AG20443 (cell line): Measurements from ENCODE around the gene MEGF6.

Source experiments
- DNase-seq: peaks from one replicate; pipeline ENCODE4 v3.0.0; 2012; ENCODE audit warnings: low spot score, mixed read lengths

The MEGF6 gene

DNA sequence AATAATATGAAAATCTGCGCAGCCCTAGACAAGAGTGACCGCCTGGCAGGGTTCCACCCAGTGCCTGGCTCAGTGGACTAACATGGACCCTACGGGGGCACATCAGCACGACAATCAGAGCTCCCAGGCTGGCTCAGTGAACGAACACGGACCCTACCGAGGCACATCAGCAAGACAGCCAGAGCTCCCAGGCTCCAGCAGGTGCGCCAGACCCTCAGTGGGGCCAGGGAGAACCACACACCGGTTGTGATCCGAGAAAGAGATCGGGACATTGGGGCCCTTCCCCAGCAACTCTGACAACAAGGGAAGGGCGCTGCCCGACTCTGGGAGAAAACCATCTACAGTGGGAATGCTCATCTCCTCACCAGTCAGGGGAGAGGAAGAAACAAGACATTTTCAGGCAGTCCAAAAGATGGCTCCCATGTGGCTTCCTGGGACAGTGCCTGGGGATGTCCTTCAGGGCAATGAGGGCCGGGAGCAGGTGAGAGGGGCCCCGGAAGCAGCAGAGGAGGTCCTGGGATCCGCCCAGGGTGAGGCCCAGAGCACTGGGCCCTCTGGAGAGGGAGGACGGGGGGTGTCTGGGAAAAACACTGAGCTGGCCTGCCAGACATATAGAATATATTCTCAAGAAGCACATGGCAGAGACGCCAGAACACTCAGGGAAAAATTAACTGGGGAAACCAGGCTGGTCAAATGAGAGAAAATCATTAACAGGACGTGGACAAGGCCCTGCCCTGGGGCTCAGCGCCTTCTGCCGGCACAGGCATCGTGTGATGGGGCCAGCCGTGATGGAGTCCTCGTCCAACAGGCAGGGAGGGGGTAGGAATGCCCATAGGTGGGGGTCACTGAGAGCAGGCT lies 152.0 kb downstream of the MEGF6 start:
- DNase-seq = no peak

DNA sequence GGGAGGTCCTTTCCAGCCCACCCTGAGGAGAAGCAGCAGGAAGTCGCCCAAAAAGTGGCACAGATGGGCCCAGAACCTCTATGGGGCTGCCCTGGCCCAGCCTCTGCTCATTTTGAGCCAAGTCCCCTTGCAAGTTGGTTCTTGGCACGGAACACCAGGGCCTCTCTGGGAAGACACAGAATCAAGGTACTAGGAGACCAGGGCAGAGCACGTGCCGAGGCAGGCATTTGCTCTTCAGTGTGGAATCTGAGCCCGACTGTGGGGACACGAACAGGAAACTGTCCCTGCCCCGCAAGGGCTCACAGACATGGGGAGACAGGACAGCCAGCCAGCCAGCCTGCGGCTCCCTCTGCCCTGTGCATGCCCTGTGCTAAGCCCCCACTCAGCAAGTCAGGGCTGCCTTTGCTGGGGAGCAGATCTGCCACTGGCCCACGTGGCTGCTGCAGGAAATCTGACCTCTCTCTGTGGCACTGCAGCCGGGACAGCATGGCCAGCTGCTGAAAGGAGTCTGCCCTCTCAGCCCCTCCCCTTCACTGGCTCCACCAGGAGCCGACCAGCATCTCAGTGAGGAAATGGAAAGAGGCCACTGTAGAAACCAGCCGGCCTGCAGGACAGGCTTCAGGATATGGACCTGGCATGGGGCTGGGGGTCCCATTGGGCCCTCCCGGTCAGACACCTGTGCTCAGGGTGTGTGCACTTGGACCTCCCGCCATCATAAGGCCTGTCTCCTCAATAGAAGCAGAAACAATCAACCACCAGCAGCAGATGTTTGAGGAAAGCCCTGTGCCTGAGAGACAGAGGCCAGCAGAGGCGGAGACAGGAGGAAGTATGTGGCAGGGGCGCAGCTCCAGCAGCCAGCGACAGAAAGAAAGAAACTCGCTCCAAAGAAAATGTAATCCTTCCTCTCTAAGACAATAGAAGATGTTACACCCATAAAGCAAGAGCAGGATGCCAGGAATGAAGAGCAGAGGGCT lies 153.1 kb downstream of the MEGF6 start:
- DNase-seq = no peak

DNA sequence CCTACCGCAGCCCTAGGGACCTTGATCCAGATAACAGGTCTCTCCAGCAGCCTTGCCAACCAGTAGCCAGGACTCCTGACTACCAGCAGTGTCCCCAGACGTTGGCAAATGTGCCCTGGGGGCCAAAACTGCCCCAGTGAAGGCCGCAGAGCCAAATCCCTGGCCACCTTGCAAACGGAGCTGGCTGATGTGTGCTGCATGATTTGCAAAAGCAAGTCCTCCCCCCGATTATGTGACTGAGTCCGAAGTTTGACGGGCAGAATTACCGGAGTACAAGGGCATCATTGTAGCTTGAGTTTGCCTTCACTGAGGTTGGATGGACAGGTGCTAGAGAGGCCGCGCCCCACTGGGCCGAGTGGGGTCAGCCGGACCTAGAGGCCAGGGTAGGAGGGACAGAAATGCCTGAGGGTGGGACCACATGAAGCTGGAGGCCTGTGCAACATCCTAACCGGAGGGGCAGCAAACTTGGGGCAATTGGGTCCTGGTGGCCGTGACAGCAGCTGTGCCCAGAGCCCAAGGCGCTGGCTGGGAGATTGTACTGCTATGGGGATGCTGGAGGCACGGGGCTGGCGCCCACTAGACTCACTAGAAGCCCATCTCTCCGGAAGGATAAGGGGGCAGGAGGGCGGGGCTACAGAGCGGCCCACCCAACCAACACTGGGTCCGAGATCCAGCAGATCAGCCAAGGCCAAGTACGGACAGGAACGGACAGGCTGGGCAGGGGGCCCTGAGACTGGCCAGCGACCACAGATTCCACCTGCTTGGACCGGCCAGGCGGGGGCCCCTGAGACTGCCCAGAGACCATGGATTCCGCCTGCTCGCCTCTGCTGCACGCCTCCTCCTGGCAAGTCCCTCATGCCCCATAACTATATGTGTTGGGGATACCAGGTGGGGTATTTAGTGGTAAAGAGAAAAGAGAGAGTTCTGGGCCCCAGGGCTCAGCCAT lies 154.1 kb downstream of the MEGF6 start:
- DNase-seq = no peak

DNA sequence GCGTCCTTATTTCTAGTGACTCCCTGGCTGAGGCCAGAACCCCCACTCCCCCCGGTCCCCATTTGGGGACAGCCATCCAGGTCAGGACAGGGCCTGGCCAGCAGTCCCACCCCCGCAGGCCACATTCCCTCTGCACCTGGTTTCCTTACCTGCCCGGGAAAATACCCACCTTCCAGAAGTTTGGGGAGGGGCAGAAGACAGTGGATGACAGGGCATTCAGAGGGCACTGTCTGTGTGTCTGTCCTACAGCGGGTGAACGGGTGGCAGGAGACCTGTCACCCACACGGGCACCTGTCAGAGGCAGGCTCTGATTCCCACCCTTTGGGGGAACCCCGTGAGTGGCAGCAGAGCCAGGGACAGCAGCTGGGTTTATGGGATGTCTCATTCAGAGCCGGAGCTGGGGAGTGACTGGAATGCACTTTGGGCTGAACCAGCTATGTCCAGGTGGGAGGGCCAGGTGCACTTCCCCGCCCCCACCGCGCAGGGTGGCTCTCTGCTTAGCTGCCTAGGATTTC lies 154.8 kb downstream of the MEGF6 start:
- DNase-seq = no peak

DNA sequence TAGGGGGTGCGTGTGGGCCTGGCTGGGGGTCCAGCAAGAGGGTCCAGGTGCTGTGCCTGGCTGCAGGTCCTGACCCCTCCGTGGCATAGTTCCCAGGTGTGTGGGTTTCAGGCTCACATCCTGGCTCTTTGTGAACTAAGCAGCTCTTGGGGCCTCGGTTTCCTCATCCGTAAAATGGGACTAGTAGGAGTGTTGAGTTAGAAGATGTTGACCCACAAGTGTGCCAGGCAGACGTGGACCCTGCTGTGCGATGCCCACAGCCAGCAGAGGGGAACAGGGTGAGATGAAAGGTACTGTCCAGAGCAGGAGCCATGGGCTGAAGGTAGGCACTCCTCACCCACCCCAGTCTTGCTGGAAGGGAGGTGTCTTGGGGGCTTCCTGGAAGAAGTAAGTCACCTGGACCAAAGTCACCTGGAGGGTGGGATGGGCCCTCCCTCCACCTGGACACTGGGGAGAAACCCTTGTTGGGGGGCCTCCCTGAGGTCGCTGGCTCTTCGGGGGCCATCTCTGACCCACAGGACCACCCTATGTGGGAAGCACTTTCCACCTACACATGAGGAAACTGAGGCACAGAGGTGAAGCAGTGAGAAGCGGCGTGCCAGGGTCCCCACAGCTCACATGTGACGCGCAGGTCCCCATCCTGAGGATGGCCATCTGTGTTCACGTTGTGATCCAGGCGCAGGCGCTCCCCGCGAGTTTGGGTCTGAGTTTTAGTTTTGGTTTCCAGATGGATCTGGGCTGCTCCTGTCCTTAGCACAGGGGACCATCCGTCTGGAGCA lies 155.4 kb downstream of the MEGF6 start:
- DNase-seq = no peak

DNA sequence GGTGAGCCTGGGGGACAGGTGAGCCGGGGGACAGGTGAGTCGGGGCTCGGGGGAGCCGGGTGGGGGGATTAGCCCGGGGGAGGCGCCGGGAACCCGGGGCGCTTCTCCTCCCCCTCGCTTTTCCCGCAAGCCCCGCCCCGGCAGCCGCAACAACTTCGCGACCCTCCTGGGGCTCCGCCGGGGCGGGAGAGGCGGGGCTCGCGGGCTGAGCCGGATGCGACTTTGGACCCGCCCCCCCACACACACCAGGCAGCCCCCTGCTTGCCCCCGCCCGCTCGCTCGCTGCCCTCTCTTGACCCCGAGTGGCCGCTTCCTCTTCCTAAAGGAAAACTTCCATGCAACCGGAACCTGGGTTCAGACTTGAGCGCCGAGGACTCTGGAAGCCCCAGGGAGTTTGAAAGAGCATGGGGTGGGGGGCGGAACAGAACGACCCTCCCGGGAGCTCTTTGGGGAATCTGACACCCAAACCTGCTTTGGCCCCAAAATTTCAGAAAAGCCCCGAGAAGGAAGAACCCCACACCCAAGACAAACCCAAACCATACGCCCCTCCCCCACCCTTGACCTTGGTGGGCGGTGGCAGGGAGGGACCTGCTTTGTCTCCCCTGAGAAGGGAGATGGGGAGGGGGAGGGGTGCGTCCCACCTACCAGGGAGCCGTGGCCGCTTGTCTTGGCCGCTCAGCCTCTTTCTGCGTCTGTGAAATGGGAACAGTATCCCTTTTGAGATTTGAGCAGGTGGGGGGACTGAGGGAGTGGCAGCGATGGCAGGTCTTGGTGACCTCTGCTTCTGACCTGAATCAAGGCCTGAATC lies 156.3 kb downstream of the MEGF6 start:
- DNase-seq = no peak

DNA sequence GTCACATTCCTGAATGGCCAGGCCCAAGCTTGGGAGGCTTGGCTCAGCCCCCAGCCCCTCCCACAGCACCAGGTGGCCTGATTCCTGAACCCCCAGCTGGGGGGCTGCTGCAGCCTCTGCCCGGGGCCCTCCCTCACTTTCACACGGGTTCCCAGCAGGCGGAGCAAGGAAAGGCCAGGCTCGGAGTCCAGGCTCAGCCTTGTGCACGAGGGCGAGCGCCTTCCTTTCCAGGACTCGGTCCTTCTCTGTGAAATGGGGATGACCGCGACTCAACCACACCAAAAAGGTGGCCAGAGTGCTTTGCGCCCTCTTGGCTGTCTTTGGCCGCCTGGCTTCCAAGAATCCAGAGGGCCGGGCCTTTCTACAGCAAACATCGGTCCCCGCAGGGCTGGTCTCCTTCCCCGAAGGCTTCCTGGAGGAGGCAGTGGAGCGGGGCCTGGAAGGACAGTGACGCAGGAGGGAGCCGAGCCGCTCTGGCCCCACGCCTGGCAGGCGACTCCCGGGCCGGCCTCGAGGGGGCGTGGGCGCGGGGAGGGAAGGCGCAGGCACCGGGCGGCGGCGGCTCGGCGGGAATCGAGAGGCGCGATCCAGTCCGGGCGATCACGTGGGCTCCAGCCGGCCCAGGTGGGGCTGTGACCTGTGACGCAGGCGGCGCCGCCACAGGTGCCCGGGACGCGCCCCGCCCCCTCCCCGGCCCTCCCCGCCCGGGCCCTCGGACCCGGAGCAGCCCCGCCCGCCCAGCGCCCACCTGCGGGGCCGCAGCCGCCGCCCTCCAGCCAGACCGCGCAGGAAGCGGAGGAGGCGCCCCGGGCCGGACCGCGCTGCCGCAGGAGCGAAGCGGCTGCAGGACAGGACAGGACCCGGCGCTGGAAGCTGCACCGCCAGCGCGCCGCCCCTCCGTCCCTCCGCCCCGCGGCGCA lies 157.2 kb downstream of the MEGF6 start, which contains the start of gene ARHGEF16:
ARHGEF16 (plus strand) TSS at position 775 of the 920 bp plus-strand sequence. CDS start 8,420 bp downstream, outside the sequence.
- peak; percentile 81 for DNase-seq

DNA sequence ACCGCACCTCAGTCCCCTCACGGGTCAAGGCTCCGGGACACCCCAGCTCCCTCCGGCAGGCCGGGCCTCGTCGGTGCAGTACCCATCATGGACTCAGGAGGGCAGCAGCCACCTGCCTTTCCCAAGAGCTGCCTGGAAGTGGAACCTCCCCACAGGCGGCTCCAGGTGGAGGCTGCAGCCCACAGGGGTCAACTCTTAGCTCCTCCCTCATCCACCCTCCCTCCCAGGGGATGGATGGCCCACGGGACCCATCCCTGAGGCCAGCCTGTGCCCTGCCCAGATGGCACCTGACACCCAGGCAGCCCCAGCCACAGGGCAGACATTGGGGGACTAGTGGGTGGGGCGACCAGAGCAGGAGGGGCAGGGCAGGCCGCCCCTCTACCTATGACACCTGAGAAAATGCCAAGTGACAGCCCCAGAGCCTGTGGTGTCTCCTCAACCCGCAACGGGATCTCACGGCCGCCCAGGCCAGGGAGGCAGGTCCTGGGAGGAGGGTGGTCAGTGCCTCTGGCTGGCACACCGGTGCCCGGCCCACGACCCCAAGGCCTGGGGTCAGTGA lies 158.0 kb downstream of the MEGF6 start:
- DNase-seq = peak; percentile 94

DNA sequence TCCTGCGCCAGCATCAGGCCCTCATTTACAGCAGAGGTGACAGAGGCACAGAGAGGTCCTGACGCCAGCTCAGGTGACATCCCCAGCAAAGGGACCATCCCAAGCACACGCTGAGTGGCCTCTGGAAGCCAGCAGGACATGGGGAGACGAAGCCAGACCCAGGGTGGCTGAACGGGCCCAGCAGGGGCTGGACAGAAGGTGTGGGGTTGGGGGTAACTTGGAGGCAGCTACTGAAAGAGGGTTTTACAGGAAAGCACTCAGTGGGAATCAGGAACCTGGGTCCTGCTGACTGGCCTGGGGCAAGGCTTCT lies 158.5 kb downstream of the MEGF6 start:
- DNase-seq = no peak

DNA sequence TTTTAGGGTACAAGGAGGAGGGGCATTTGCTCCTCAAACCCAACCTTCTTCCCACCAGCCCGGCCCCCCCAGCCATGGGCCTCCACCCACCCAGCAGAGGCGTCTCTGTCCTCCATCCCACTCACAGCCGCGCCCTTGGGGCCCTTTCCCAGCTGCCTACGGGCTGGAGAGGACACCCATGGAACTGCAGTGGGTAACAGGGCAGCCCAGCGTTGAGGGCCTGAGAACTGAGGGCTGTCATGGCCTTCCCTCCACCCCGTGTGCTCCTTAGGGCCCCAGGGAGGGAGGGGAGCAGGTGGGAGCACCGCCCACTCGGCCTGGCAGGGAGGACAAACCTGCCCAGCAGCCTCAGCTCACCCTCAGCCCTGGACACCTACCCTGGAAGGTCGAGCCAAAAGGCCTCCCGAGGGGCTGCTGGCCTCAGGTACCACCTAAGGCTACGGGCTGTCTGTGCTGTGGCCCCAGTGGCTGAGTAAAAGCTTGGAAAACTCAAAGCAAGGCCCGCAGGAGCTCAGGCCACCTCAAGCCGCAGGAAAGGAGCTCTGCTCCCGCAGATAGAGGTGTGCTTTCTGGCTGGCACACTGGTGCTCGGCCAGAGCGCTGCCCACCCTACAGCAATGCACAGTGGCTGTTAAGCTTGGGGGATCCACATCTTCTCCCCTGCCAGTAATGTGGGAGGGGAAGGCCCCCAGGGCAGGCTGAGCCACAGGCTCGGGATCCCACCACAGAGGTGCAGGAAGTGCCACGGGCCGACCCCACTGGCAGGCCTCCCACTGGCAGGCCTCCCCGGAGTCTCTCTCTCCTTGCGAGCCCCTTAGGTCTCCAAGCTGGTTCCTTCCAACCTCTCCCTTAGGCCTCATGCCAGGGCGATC lies 159.1 kb downstream of the MEGF6 start:
- DNase-seq = no peak

DNA sequence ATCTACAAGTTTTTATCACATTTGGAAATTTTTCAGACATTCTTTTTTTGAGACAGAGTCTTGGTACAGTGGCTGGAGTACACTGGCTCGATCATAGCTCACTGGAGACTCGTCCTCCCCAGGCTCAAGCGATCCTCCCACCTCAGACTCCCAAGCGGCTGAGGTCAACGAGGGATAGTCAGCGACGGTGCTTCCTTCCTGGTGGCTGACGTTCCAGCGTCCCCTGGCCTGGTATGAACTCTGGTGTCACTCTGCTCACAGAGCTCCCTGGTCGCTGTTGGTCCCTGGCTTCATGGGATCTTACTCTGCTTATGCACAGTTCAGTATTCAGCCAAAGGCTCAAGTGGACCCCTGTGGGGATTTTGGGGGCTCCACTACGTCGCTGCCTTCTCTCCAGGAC lies 160.3 kb downstream of the MEGF6 start:
- no peak for DNase-seq

DNA sequence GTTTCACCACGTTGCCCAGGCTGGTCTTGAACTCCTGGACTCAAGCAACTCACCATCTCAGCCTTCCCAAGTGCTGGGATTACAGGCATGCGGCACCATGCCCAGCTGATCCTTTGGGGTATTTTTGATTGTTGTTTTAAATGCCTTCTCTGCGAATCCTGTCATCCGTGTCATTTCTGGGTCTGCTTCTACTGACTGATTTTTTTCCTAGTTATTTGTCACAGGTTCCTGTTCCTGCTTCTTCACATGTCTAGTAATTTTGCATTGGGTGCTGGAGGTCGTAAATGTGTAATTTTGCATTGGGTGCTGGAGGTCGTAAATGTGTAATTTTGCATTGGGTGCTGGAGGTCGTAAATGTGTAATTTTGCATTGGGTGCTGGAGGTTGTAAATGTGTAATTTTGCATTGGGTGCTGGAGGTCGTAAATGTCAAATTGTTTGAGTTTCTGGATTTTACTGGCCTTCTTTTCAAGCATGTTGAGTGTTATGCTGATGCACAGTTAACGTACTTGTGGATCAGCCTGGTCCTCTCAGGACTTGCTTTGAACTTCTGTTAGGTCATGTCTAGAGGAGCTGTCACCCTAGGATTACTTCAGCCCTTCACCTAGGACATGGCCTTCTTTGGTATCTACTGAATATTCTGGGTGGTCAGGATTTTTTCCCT lies 161.0 kb downstream of the MEGF6 start:
- no peak for DNase-seq

DNA sequence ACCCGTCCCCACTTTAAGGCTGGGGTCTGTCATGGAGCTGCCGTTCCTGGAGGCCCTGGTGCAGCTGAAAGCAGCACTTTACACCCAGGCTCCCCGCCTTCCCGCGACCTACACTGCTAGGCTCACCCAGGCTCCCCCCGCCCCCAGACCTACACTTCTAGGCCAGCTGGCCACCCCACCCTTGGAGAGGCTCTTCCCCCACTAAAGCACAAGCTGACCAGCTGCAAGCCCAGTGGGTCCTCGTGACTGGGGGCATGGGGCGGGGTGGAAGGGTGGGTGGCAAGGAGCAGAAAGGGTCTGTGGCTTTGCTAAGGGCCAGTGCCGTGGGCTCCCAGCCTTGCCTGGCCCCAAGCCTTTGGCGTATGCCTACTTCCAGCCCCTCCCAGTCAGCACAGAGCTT lies 166.6 kb downstream of the MEGF6 start:
- no peak for DNase-seq

DNA sequence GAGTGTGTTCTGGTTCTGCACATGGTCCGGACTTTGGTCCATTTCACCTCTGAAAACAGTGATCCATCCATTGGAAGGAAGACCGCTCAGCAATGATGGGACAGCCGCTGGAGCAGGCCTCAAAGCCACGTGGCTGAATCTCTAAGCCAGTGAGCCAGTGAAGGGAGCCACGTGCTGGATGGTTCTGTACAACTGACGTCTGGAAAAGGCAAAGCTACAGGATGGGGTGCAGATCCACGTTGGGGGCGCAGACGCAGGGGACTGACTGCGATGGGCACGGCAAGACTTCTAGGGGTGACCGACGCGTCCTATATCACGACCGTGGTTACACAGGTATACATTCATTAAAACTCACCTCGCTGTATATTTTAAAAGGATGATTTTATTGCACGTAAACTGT lies 167.0 kb downstream of the MEGF6 start:
- DNase-seq = no peak

DNA sequence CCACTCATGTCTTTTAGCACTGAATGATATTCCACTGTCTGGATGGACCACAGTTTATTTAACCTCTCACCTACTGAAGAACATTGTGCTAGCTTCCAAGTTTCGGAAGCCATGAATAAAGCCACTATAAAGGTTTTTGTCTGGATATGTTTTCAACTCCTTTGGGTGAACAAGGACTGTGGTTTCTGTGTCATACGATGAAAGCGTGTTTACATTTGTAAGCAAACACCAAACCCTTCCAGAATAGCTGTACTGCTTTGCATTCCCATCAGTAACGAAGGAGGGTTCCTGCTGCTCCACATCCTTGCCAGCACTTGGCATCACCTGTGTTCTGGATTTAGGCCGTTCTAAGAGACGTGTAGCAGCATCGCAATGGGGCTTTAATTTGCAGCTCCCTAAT lies 167.5 kb downstream of the MEGF6 start:
- DNase-seq = no peak

DNA sequence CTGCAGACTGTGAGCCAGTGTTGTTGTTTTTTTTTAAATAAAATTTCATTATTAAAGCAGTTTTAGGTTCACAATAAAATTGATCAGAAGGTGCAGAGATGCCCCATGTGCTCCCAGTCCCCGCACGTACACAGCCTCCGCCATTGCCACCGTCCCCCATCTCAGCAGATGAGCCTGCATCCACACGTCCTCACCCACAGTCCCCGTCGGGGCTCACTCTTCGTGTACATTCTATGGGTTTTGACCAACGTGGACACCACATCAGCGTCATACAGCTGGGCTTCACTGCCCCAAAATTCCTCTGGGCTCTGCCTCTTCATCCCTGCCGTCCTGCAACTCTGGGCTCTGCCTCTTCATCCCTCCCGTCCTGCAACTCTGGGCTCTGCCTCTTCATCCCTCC lies 168.4 kb downstream of the MEGF6 start:
- no peak for DNase-seq

DNA sequence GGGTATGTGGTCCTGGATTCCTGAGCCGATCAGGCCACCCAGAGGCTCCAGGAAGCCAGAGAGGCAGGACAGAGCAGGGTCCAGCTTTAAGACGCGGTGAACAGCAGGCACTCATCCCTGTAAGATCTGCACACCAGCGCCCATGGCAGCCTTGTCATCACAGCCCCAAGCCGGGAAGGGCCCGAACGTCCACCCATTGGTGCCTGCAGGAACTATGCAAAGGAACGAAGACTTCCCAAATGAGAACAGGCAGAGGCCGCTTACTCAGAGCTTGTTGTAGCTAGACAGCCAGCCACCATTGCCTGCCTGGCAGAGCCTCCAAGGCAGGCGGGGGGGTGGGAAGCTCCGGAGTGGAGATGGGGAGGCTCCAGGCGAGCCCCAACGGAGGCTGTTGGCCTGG lies 169.0 kb downstream of the MEGF6 start:
- no peak for DNase-seq
